ENCODE results near the gene PPP1R3F.

PPP1R3F gene

DNA sequence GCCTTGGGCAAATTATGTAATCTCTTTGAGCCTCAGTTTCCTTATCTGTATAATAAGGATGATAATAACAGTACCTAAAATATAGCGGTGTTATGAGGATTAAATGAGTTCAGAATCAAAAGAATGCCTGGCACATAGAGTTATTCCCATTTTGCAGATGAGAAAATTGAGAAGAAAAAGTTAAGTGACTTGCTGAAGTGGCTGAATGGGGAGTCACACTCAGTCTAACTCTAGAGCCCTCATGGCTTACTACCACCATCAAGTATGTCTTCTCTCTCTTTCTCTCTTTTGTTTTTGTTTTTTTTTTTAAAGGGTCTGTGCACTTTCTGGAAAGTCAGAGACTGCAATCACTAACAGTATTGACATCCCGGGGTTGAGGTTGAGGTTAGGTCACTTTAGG, 37.1 kb upstream of the PPP1R3F start:
- no peaks in the 10 kb centered on the region for H4K20me1 ChIP-seq (ENCODE audit: low read depth, low read length)
- H3K27me3 ChIP-seq (ENCODE audit: low read length), result no peaks in the 10 kb centered on the region
- no peaks in the 10 kb centered on the region for H3K36me3 ChIP-seq (ENCODE audit: low read length)
- no peaks in the 10 kb centered on the region for H3K9me3 ChIP-seq (ENCODE audit: insufficient read depth, low read length)
- no peak overlapping the region for H3K4me3 ChIP-seq (ENCODE audit: insufficient read depth, low read length, poor library complexity, severe bottlenecking)
- no peak overlapping the region for H3K4me2 ChIP-seq (ENCODE audit: low read depth, low read length, poor library complexity, severe bottlenecking)
- H3K9me2 ChIP-seq (replicated peaks; ENCODE audit: insufficient read depth, low read length), result no peaks in the 10 kb centered on the region
- TF ChIP-seq EZH2phosphoT487 (conservative IDR thresholded peaks at IDR 0.05; ENCODE audit: low read length), result no peak
- H2AFZ ChIP-seq (ENCODE audit: low read depth, low read length, severe bottlenecking), result no peak overlapping the region
- H3F3A ChIP-seq (ENCODE audit: insufficient read depth), result no peaks in the 10 kb centered on the region
- H3K9ac ChIP-seq (ENCODE audit: low read length), result no peak overlapping the region
- H3K79me2 ChIP-seq (ENCODE audit: insufficient read depth, low read length), result no peaks in the 10 kb centered on the region
- no peak overlapping the region for H3K27ac ChIP-seq (ENCODE audit: low read depth, low read length)

DNA sequence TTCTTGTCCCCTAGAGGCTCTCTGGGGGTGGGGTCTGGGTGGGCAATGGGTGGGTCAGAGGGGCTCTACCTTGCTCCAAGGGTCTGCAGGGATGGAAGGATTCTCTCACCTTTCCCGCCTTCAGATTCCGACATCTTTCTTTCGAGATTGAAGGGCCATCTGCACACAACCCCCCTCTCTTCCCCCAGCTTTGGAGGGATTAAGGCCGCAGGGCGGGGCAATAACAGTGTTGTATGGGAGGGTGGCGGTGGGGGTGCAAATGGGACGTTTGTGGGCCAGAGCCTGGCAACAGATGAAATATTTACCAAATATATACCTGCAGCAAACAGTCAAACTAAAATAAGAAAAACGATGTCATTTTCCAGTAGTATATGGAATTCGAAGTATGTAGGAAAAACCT, 36.4 kb upstream of the PPP1R3F start, which contains the start of gene CACNA1F:
TSS of gene CACNA1F (minus strand) at position 165 of the 400 bp plus-strand sequence. CDS start at position 134, 31 bp downstream.
- Histone ChIP-seq H3K9me3 (ENCODE audit: insufficient read depth, low read length) (no peaks in the 10 kb centered on the region), H3K27ac (ENCODE audit: low read depth, low read length) (no peak within 1 kb of the TSS), H2AFZ (ENCODE audit: low read depth, low read length, severe bottlenecking) (no peak within 1 kb of the TSS), H3K4me2 (ENCODE audit: low read depth, low read length, poor library complexity, severe bottlenecking) (no peak within 1 kb of the TSS), H3K27me3 (ENCODE audit: low read length) (no peaks in the 10 kb centered on the region), H3K36me3 (ENCODE audit: low read length) (no peaks in the 10 kb centered on the region), H3K9me2 (replicated peaks; ENCODE audit: insufficient read depth, low read length) (no peaks in the 10 kb centered on the region), H3K4me3 (ENCODE audit: insufficient read depth, low read length, poor library complexity, severe bottlenecking) (no peak within 1 kb of the TSS), H3K9ac (ENCODE audit: low read length) (no peak within 1 kb of the TSS), H4K20me1 (ENCODE audit: low read depth, low read length) (no peaks in the 10 kb centered on the region), H3K79me2 (ENCODE audit: insufficient read depth, low read length) (no peaks in the 10 kb centered on the region), H3F3A (ENCODE audit: insufficient read depth) (no peaks in the 10 kb centered on the region)
- TF ChIP-seq EZH2phosphoT487 (conservative IDR thresholded peaks at IDR 0.05; ENCODE audit: low read length), result no peak
- TF ChIP-seq, protein P1, sequence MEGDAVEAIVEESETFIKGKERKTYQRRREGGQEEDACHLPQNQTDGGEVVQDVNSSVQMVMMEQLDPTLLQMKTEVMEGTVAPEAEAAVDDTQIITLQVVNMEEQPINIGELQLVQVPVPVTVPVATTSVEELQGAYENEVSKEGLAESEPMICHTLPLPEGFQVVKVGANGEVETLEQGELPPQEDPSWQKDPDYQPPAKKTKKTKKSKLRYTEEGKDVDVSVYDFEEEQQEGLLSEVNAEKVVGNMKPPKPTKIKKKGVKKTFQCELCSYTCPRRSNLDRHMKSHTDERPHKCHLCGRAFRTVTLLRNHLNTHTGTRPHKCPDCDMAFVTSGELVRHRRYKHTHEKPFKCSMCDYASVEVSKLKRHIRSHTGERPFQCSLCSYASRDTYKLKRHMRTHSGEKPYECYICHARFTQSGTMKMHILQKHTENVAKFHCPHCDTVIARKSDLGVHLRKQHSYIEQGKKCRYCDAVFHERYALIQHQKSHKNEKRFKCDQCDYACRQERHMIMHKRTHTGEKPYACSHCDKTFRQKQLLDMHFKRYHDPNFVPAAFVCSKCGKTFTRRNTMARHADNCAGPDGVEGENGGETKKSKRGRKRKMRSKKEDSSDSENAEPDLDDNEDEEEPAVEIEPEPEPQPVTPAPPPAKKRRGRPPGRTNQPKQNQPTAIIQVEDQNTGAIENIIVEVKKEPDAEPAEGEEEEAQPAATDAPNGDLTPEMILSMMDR (IDR thresholded peaks at IDR 0.05; ENCODE audit: insufficient read depth, low read length, poor library complexity, severe bottlenecking), result no peak

DNA sequence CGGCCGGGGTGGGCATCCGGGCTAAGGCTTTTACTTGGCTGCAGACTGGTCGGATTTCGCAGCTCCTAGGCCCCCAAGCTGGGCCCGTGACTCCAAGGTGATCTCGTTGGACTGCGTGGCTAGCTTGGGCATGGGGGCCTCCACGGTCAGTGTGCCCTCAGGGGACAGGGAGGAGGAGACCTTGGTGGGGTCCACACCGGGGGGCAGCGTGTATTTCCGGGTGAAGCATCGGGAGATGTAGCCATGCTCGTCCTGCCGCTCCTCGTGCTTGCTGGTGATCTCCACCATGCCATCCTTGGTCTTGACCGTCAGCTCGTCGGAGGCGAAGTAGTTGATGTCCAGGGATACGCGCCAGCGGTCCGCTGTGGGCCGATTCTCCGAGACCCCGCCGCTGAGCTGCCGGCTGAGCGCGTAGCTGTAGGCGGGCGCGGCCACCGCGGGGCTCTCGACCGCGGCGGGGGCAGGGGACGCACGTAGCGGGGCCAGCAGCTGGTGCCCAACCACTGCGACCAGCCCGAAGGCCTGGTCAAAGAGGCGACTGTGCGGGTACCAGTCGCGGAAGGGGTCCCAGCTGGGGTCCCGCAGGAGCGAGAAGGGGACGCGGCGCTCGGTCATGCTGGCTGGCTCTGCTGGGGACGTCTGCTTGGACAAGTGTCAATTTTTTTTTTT, 35.6 kb upstream of the PPP1R3F start:
- H3K9me2 ChIP-seq (replicated peaks; ENCODE audit: insufficient read depth, low read length), result no peaks in the 10 kb centered on the region
- H3K4me2 ChIP-seq (ENCODE audit: low read depth, low read length, poor library complexity, severe bottlenecking), result no peak overlapping the region
- TF ChIP-seq, protein P1 (IDR thresholded peaks at IDR 0.05; ENCODE audit: insufficient read depth, low read length, poor library complexity, severe bottlenecking), result no peak
- no peak for TF ChIP-seq EZH2phosphoT487 (conservative IDR thresholded peaks at IDR 0.05; ENCODE audit: low read length)
- no peaks in the 10 kb centered on the region for H3K9me3 ChIP-seq (ENCODE audit: insufficient read depth, low read length)
- H2AFZ ChIP-seq (ENCODE audit: low read depth, low read length, severe bottlenecking), result no peak overlapping the region
- no peaks in the 10 kb centered on the region for H3F3A ChIP-seq (ENCODE audit: insufficient read depth)
- H3K4me3 ChIP-seq (ENCODE audit: insufficient read depth, low read length, poor library complexity, severe bottlenecking), result no peak overlapping the region
- H3K9ac ChIP-seq (ENCODE audit: low read length), result no peak overlapping the region
- no peak overlapping the region for H3K27ac ChIP-seq (ENCODE audit: low read depth, low read length)
- no peaks in the 10 kb centered on the region for H4K20me1 ChIP-seq (ENCODE audit: low read depth, low read length)
- H3K36me3 ChIP-seq (ENCODE audit: low read length), result no peaks in the 10 kb centered on the region
- no peaks in the 10 kb centered on the region for H3K27me3 ChIP-seq (ENCODE audit: low read length)
- H3K79me2 ChIP-seq (ENCODE audit: insufficient read depth, low read length), result no peaks in the 10 kb centered on the region

DNA sequence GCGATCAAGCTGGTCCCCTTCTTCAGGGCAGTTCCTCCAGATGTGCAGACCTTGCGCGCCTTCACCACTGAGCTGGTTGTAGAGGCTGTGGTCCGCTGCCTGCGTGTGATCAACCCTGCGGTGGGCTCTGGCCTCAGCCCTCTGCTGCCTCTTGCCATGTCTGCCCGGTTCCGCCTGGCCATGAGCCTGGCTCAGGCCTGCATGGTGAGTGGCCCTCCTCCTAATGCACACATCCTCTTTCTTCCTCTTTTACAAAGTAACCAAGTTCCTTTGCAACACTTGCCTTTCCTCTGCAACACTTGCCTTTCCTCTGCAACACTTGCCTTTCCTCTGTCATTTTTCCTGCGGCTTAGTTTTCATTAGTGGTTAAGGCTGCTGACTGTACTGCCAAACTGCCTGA, 32.5 kb upstream of the PPP1R3F start:
- H3K9ac ChIP-seq (ENCODE audit: low read length), result no peak overlapping the region
- H2AFZ ChIP-seq (ENCODE audit: low read depth, low read length, severe bottlenecking), result no peak overlapping the region
- H3K9me2 ChIP-seq (replicated peaks; ENCODE audit: insufficient read depth, low read length), result no peaks in the 10 kb centered on the region
- no peaks in the 10 kb centered on the region for H3K27me3 ChIP-seq (ENCODE audit: low read length)
- no peaks in the 10 kb centered on the region for H3F3A ChIP-seq (ENCODE audit: insufficient read depth)
- no peaks in the 10 kb centered on the region for H3K9me3 ChIP-seq (ENCODE audit: insufficient read depth, low read length)
- H3K4me2 ChIP-seq (ENCODE audit: low read depth, low read length, poor library complexity, severe bottlenecking), result peak overlapping the region; percentile 62
- TF ChIP-seq, protein P1 (IDR thresholded peaks at IDR 0.05; ENCODE audit: insufficient read depth, low read length, poor library complexity, severe bottlenecking), result no peak
- no peak for TF ChIP-seq EZH2phosphoT487 (conservative IDR thresholded peaks at IDR 0.05; ENCODE audit: low read length)
- no peaks in the 10 kb centered on the region for H4K20me1 ChIP-seq (ENCODE audit: low read depth, low read length)
- no peaks in the 10 kb centered on the region for H3K79me2 ChIP-seq (ENCODE audit: insufficient read depth, low read length)
- no peaks in the 10 kb centered on the region for H3K36me3 ChIP-seq (ENCODE audit: low read length)
- no peak overlapping the region for H3K27ac ChIP-seq (ENCODE audit: low read depth, low read length)
- no peak overlapping the region for H3K4me3 ChIP-seq (ENCODE audit: insufficient read depth, low read length, poor library complexity, severe bottlenecking)

All from SU-DHL-6 (cell line).